GM23248 (cell line): ENCODE data around the gene EEPD1.

ENCODE experiments used
- EZH2 ChIP-seq: fragments of 200-600 bp; sonication (generic); IDR thresholded peaks from 2 replicates; pipeline ENCODE4 v1.6.1; 2018; ENCODE audit warnings: antibody characterized with exemption, mild to moderate bottlenecking; ENCODE audit not compliant: insufficient read depth, poor library complexity, severe bottlenecking
- EZH2phosphoT487 ChIP-seq: fragments of 200-600 bp; sonication (generic); IDR thresholded peaks from 2 replicates; pipeline ENCODE4 v1.6.1; 2018; ENCODE audit warnings: antibody characterized with exemption, moderate library complexity, mild to moderate bottlenecking, low read depth; ENCODE audit not compliant: insufficient read depth

DNA sequence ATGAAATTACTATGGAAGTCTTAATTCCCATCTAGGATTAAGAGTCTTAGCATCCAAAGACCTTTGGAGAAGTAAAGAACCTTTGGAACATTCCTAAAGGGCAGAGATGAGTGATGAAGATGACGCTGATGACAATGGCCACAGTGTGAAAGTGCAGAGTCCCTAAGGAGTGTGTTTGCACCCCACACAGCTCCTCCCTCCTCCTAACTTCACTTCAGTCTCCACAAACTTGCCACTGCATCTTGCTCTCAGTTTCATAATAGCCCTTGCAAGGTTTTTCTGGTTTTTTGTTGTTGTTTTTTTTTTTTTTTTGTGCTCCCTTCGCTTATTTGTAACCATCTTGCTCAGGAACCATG, 119.1 kb downstream of the EEPD1 start:
- TF ChIP-seq EZH2 (no peak), EZH2phosphoT487 (no peak)
